GM23338 (cell line): ENCODE data around the gene CARD10. TPM values are rescaled to one million over a fixed set of nuclear protein-coding genes. Genes with fewer than 3 reads are reported as not detected.

Source experiments
- ATAC-seq: fragments of 200-7000 bp; cut with Tn5 transposase; 3 replicates; pipeline ENCODE4 v1.9.1; 2020
- DNase-seq: peaks from one replicate; pipeline ENCODE4 v3.0.0-alpha.2; 2015; ENCODE audit warnings: low spot score
- H2AFZ ChIP-seq: fragments of 200-600 bp; sonication (generic); 2 replicates; pipeline ENCODE4 v1.8.0; 2016; ENCODE audit warnings: antibody characterized with exemption, mild to moderate bottlenecking, moderate library complexity
- H3F3A ChIP-seq: fragments of 200-600 bp; sonication (generic); replicated peaks from 2 replicates; pipeline ENCODE4 v1.8.0; 2017; ENCODE audit warnings: antibody characterized with exemption, mixed run types, low read depth
- H3K27ac ChIP-seq: fragments of 200-600 bp; sonication (generic); 2 replicates; pipeline ENCODE4 v1.6.1; 2016; ENCODE audit warnings: low read depth
- H3K27me3 ChIP-seq: fragments of 200-600 bp; sonication (generic); 2 replicates; pipeline ENCODE4 v1.8.0; 2016; ENCODE audit warnings: mild to moderate bottlenecking, mixed run types, moderate library complexity; ENCODE audit not compliant: insufficient read depth
- H3K36me3 ChIP-seq: fragments of 200-600 bp; sonication (generic); 2 replicates; pipeline ENCODE4 v1.8.0; 2016; ENCODE audit warnings: mild to moderate bottlenecking; ENCODE audit not compliant: insufficient read depth
- H3K4me1 ChIP-seq: fragments of 200-600 bp; sonication (generic); 2 replicates; pipeline ENCODE4 v1.8.0; 2016; ENCODE audit warnings: mild to moderate bottlenecking, moderate library complexity; ENCODE audit not compliant: insufficient read depth
- H3K4me2 ChIP-seq: fragments of 200-600 bp; sonication (generic); 2 replicates; pipeline ENCODE4 v1.7.1; 2017; ENCODE audit warnings: mixed run types
- H3K4me3 ChIP-seq: fragments of 200-600 bp; sonication (generic); 2 replicates; pipeline ENCODE4 v1.6.1; 2016; ENCODE audit warnings: mixed run types
- H3K79me2 ChIP-seq: fragments of 200-600 bp; sonication (generic); replicated peaks from 2 replicates; pipeline ENCODE4 v1.8.0; 2017; ENCODE audit warnings: mild to moderate bottlenecking; ENCODE audit not compliant: insufficient read depth
- H3K9me2 ChIP-seq: fragments of 200-600 bp; sonication (generic); 2 replicates; pipeline ENCODE4 v1.8.0; 2017; ENCODE audit not compliant: insufficient read depth
- H4K20me1 ChIP-seq: fragments of 200-600 bp; sonication (generic); replicated peaks from 2 replicates; pipeline ENCODE4 v1.8.0; 2017; ENCODE audit warnings: mild to moderate bottlenecking; ENCODE audit not compliant: insufficient read depth
- H3K27ac Mint-ChIP-seq: 2 replicates; pipeline ENCODE4 v1.8.0; 2020; ENCODE audit warnings: inconsistent platforms, mild to moderate bottlenecking, moderate library complexity, mixed read lengths
- H3K27me3 Mint-ChIP-seq: 3 replicates; pipeline ENCODE4 v1.8.0; 2022; ENCODE audit warnings: low read depth, mild to moderate bottlenecking, moderate library complexity, mixed read lengths, inconsistent platforms; ENCODE audit not compliant: insufficient read depth, poor library complexity
- H3K36me3 Mint-ChIP-seq: 3 replicates; pipeline ENCODE4 v1.8.0; 2021; ENCODE audit warnings: low read depth, mild to moderate bottlenecking, inconsistent platforms, moderate library complexity, mixed read lengths
- H3K4me1 Mint-ChIP-seq: 3 replicates; pipeline ENCODE4 v1.8.0; 2020; ENCODE audit warnings: mild to moderate bottlenecking, inconsistent platforms, mixed read lengths
- H3K4me3 Mint-ChIP-seq: 3 replicates; pipeline ENCODE4 v1.8.0; 2021; ENCODE audit warnings: moderate library complexity, mild to moderate bottlenecking, inconsistent platforms, mixed read lengths
- H3K9me3 Mint-ChIP-seq: 3 replicates; pipeline ENCODE4 v1.8.0; 2020; ENCODE audit warnings: moderate library complexity, mild to moderate bottlenecking, inconsistent platforms, mixed read lengths
- CREB1 ChIP-seq: fragments of 250-450 bp; sonication (Bioruptor Pico); IDR thresholded peaks from 2 replicates; pipeline ENCODE4 v1.5.0; 2020; ENCODE audit warnings: low read depth, mild to moderate bottlenecking, moderate library complexity
- EZH2 ChIP-seq: fragments of 200-600 bp; sonication (generic); IDR thresholded peaks from one replicate; pipeline ENCODE4 v1.8.0; 2017; ENCODE audit warnings: antibody characterized with exemption, mild to moderate bottlenecking, low read depth; ENCODE audit not compliant: unreplicated experiment
- EZH2phosphoT487 ChIP-seq: fragments of 200-600 bp; sonication (generic); IDR thresholded peaks from one replicate; pipeline ENCODE4 v1.8.1; 2018; ENCODE audit warnings: antibody characterized with exemption; ENCODE audit not compliant: unreplicated experiment
- JUNB ChIP-seq: IDR thresholded peaks from one replicate; pipeline ENCODE4 v1.6.1; 2016; ENCODE audit warnings: antibody characterized with exemption; ENCODE audit not compliant: unreplicated experiment
- NANOG ChIP-seq: IDR thresholded peaks from 2 replicates; pipeline ENCODE4 v1.6.1; 2016; ENCODE audit warnings: antibody characterized with exemption, borderline replicate concordance
- POLR2AphosphoS5 ChIP-seq: IDR thresholded peaks from 2 replicates; pipeline ENCODE4 v1.6.1; 2016; ENCODE audit warnings: antibody characterized with exemption, low read depth
- STAT1 ChIP-seq: IDR thresholded peaks from one replicate; pipeline ENCODE4 v1.6.1; 2016; ENCODE audit warnings: antibody characterized with exemption; ENCODE audit not compliant: unreplicated experiment
- ZNF114 ChIP-seq: fragments of 250-450 bp; sonication (Bioruptor Pico); IDR thresholded peaks from 2 replicates; pipeline ENCODE4 v1.5.0; 2020; ENCODE audit warnings: mild to moderate bottlenecking, moderate library complexity
- ZNF331 ChIP-seq: fragments of 250-450 bp; sonication (Bioruptor Pico); IDR thresholded peaks from 2 replicates; pipeline ENCODE4 v1.5.0; 2020; ENCODE audit warnings: low read depth, mild to moderate bottlenecking, moderate library complexity
- polyA plus RNA-seq: library from polyadenylated mRNA; unstranded; fragments of >200 nt; fragmentation: Nextera tagmentation; extraction: Ambion mirVana; gene quantifications from 2 replicates; pipeline ENCODE4 v1.2.1, GENCODE V29; 2016
- total RNA-seq: library from RNA; depleted of rRNA; stranded (reverse); fragments of >200 nt; shearing (Covaris generic); gene quantifications from 2 replicates; pipeline ENCODE4 v1.2.3, GENCODE V29; 2014
- TF ChIP-seq, protein P1 (sequence below): IDR thresholded peaks from one replicate; pipeline ENCODE4 v1.6.1; 2018; ENCODE audit warnings: antibody characterized with exemption; ENCODE audit not compliant: unreplicated experiment
- TF ChIP-seq, protein P2 (sequence below), 2 experiments: fragments of 200-600 bp in 1 of 2; sonication (generic) in 1 of 2; conservative IDR thresholded peaks; 2 replicates each; pipeline versions ENCODE4 v1.5.1 to v1.6.1; 2016 to 2017; ENCODE audit warnings: antibody characterized with exemption in 2 of 2, low read depth in 2 of 2, mild to moderate bottlenecking in 2 of 2, moderate library complexity in 1 of 2
- TF ChIP-seq, protein P3 (sequence below): IDR thresholded peaks from 2 replicates; pipeline ENCODE4 v1.6.1; 2016; ENCODE audit warnings: antibody characterized with exemption
- TF ChIP-seq, protein P4 (sequence below): fragments of 250-450 bp; sonication (Bioruptor Pico); IDR thresholded peaks from 2 replicates; pipeline ENCODE4 v1.5.0; 2020; ENCODE audit warnings: mild to moderate bottlenecking, moderate library complexity

The CARD10 gene
- total and polyA plus RNA-seq, 2 experiments from 2014 or later = 5.4 to 17.2 TPM

DNA sequence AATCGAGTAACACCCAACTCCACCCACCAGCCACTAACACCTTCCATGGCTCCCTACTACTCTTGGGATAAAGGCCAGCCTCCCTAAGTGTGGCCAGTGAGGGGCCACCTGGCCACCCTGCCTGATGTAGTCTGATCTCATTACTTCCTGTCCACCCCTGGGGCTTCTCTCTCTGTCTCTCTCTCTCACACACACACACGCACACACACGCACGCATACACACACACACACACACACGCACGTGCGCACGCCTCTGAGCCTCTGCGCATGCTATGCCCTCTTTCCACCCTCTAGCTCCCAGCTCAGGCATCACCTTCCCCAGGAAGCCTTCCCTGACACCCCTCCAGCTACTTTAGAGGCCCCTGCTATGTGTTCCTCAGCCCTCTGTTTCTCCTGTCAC, 37.0 kb downstream of the CARD10 start:
- no peaks in the 10 kb centered on the region for H4K20me1 ChIP-seq
- H3K9me2 ChIP-seq = no peaks in the 10 kb centered on the region
- peaks cover 27% of the 10 kb centered on the region for H3K4me1 Mint-ChIP-seq
- H3K9me3 Mint-ChIP-seq = no peaks in the 10 kb centered on the region
- no peaks in the 10 kb centered on the region for H3K79me2 ChIP-seq
- peaks cover 14% of the 10 kb centered on the region; the same call in 1 of the 2 replicates for H3K4me1 ChIP-seq
- H3K27me3 Mint-ChIP-seq = peaks cover 14% of the 10 kb centered on the region
- no peak overlapping the region for H2AFZ ChIP-seq
- no peak overlapping the region for H3K27ac ChIP-seq
- no peak overlapping the region for H3K4me3 Mint-ChIP-seq
- no peaks in the 10 kb centered on the region for H3K27me3 ChIP-seq
- H3K36me3 ChIP-seq = no peaks in the 10 kb centered on the region
- ATAC-seq = no peak
- no peaks in the 10 kb centered on the region for H3F3A ChIP-seq
- TF ChIP-seq ZNF114 (CRISPR knock-in tag) (no peak), EZH2 (no peak), POLR2AphosphoS5 (no peak), NANOG (no peak), ZNF331 (CRISPR knock-in tag) (no peak), CREB1 (CRISPR knock-in tag) (no peak), JUNB (no peak), STAT1 (no peak), EZH2phosphoT487 (no peak)
- TF ChIP-seq, protein P1, sequence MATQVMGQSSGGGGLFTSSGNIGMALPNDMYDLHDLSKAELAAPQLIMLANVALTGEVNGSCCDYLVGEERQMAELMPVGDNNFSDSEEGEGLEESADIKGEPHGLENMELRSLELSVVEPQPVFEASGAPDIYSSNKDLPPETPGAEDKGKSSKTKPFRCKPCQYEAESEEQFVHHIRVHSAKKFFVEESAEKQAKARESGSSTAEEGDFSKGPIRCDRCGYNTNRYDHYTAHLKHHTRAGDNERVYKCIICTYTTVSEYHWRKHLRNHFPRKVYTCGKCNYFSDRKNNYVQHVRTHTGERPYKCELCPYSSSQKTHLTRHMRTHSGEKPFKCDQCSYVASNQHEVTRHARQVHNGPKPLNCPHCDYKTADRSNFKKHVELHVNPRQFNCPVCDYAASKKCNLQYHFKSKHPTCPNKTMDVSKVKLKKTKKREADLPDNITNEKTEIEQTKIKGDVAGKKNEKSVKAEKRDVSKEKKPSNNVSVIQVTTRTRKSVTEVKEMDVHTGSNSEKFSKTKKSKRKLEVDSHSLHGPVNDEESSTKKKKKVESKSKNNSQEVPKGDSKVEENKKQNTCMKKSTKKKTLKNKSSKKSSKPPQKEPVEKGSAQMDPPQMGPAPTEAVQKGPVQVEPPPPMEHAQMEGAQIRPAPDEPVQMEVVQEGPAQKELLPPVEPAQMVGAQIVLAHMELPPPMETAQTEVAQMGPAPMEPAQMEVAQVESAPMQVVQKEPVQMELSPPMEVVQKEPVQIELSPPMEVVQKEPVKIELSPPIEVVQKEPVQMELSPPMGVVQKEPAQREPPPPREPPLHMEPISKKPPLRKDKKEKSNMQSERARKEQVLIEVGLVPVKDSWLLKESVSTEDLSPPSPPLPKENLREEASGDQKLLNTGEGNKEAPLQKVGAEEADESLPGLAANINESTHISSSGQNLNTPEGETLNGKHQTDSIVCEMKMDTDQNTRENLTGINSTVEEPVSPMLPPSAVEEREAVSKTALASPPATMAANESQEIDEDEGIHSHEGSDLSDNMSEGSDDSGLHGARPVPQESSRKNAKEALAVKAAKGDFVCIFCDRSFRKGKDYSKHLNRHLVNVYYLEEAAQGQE = no peak
- TF ChIP-seq, protein P2, sequence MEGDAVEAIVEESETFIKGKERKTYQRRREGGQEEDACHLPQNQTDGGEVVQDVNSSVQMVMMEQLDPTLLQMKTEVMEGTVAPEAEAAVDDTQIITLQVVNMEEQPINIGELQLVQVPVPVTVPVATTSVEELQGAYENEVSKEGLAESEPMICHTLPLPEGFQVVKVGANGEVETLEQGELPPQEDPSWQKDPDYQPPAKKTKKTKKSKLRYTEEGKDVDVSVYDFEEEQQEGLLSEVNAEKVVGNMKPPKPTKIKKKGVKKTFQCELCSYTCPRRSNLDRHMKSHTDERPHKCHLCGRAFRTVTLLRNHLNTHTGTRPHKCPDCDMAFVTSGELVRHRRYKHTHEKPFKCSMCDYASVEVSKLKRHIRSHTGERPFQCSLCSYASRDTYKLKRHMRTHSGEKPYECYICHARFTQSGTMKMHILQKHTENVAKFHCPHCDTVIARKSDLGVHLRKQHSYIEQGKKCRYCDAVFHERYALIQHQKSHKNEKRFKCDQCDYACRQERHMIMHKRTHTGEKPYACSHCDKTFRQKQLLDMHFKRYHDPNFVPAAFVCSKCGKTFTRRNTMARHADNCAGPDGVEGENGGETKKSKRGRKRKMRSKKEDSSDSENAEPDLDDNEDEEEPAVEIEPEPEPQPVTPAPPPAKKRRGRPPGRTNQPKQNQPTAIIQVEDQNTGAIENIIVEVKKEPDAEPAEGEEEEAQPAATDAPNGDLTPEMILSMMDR (conservative IDR thresholded peaks at IDR 0.05; ENCODE audit: low read depth in 2 of 2) = no peak
- TF ChIP-seq, protein P3, sequence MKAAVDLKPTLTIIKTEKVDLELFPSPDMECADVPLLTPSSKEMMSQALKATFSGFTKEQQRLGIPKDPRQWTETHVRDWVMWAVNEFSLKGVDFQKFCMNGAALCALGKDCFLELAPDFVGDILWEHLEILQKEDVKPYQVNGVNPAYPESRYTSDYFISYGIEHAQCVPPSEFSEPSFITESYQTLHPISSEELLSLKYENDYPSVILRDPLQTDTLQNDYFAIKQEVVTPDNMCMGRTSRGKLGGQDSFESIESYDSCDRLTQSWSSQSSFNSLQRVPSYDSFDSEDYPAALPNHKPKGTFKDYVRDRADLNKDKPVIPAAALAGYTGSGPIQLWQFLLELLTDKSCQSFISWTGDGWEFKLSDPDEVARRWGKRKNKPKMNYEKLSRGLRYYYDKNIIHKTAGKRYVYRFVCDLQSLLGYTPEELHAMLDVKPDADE = no peak
- TF ChIP-seq, protein P4, sequence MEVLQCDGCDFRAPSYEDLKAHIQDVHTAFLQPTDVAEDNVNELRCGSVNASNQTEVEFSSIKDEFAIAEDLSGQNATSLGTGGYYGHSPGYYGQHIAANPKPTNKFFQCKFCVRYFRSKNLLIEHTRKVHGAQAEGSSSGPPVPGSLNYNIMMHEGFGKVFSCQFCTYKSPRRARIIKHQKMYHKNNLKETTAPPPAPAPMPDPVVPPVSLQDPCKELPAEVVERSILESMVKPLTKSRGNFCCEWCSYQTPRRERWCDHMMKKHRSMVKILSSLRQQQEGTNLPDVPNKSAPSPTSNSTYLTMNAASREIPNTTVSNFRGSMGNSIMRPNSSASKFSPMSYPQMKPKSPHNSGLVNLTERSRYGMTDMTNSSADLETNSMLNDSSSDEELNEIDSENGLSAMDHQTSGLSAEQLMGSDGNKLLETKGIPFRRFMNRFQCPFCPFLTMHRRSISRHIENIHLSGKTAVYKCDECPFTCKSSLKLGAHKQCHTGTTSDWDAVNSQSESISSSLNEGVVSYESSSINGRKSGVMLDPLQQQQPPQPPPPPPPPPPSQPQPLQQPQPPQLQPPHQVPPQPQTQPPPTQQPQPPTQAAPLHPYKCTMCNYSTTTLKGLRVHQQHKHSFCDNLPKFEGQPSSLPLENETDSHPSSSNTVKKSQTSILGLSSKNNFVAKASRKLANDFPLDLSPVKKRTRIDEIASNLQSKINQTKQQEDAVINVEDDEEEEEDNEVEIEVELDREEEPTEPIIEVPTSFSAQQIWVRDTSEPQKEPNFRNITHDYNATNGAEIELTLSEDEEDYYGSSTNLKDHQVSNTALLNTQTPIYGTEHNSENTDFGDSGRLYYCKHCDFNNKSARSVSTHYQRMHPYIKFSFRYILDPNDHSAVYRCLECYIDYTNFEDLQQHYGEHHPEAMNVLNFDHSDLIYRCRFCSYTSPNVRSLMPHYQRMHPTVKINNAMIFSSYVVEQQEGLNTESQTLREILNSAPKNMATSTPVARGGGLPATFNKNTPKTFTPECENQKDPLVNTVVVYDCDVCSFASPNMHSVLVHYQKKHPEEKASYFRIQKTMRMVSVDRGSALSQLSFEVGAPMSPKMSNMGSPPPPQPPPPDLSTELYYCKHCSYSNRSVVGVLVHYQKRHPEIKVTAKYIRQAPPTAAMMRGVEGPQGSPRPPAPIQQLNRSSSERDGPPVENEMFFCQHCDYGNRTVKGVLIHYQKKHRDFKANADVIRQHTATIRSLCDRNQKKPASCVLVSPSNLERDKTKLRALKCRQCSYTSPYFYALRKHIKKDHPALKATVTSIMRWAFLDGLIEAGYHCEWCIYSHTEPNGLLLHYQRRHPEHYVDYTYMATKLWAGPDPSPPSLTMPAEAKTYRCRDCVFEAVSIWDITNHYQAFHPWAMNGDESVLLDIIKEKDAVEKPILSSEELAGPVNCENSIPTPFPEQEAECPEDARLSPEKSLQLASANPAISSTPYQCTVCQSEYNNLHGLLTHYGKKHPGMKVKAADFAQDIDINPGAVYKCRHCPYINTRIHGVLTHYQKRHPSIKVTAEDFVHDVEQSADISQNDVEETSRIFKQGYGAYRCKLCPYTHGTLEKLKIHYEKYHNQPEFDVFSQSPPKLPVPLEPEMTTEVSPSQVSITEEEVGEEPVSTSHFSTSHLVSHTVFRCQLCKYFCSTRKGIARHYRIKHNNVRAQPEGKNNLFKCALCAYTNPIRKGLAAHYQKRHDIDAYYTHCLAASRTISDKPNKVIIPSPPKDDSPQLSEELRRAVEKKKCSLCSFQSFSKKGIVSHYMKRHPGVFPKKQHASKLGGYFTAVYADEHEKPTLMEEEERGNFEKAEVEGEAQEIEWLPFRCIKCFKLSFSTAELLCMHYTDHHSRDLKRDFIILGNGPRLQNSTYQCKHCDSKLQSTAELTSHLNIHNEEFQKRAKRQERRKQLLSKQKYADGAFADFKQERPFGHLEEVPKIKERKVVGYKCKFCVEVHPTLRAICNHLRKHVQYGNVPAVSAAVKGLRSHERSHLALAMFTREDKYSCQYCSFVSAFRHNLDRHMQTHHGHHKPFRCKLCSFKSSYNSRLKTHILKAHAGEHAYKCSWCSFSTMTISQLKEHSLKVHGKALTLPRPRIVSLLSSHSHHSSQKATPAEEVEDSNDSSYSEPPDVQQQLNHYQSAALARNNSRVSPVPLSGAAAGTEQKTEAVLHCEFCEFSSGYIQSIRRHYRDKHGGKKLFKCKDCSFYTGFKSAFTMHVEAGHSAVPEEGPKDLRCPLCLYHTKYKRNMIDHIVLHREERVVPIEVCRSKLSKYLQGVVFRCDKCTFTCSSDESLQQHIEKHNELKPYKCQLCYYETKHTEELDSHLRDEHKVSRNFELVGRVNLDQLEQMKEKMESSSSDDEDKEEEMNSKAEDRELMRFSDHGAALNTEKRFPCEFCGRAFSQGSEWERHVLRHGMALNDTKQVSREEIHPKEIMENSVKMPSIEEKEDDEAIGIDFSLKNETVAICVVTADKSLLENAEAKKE (CRISPR knock-in tag) = no peak
- no peak overlapping the region for H3K27ac Mint-ChIP-seq
- no peak overlapping the region for H3K4me3 ChIP-seq
- H3K36me3 Mint-ChIP-seq = no peaks in the 10 kb centered on the region
- H3K4me2 ChIP-seq = no peak overlapping the region
- DNase-seq = no peak
